Hippocampal formation (tissue), 2 donors: ENCODE results near the gene SLC37A3.
A peak's percentile ranks its signal among the peaks of the same experiment; 100 is the strongest.
"Not testable (repeated sequence)": the region's sequence is repeated elsewhere in the genome, so short reads cannot be mapped to it uniquely, and the experiment has no call there.

Source experiments
- DNase-seq, 2 donors: peaks; one replicate each; lab custom pipeline; 2025; lab: John Stamatoyannopoulos, UW

The SLC37A3 gene

DNA sequence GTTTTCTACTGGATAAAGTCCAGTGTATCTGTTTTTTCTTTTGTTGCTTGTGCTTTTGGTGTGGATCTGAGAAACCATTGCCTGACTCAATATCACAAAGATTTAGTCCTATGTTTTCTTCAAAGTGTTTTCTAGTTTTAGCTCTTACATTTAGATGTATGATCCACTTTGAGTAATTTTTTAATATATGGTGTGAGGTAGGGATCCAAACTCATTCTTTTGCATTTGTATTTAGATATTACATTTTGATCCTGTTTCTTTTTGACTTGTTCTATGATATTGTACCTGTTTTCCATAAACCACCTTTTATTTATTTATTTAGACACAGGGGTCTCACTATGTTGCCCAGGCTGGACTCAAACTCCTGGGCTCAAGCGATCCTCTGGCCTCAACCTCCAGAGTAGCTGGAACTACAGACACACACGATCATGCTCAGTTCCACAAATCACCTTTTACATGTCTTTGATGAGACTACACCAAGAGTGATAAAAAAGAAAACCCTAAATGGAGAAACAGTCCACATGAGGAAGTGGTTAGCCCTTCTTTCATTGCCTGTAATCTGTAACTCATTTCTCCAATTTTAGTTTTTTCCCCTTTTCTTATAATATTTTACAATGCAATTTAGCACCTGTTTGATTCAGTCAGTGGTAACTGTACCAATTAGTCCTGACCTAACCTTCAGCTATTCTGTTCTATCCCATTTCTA, 86.0 kb downstream of the SLC37A3 start:
- DNase-seq, result no peak

- not testable (repeated sequence) for DNase-seq
These were observed 87.2 kb downstream of the SLC37A3 start for GRCh38 chr7:140311128-140311527.

GRCh38 chr7:140310337-140311002, 87.9 kb downstream of the SLC37A3 start:
- no peak for DNase-seq

GRCh38 chr7:140308060-140308459, 90.3 kb downstream of the SLC37A3 start:
- DNase-seq, result no peak

DNA sequence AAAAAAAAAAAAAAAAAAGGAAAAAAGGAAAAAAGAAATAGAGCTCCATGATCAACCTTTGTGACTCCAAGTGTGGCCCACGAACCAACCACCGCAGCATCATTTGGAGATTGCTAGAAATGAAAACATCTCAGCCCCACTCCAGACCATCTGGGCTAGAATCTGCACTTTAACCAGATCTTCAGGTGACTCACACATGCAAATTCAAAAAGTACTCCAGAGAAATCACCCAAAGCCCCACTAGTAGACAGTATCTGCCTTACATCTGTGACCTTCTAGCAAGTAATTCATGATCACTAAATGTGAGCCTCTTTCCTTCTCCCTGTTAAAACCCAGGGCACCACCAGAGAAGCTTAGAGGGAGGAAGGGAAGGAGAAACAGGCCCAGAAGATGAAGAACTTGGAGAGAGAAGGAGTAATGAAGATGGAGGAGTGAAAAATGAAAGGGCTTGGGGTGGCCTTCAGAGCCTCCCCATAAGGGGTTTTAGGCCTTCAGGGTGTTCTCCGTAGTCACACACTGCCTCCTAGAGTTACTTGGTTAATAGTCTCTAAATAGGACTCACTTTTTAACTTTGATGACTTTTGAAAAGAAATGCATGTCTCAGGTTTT, 94.0 kb downstream of the SLC37A3 start:
- peak in 1 of 2 donors; percentile 3 for DNase-seq

DNA sequence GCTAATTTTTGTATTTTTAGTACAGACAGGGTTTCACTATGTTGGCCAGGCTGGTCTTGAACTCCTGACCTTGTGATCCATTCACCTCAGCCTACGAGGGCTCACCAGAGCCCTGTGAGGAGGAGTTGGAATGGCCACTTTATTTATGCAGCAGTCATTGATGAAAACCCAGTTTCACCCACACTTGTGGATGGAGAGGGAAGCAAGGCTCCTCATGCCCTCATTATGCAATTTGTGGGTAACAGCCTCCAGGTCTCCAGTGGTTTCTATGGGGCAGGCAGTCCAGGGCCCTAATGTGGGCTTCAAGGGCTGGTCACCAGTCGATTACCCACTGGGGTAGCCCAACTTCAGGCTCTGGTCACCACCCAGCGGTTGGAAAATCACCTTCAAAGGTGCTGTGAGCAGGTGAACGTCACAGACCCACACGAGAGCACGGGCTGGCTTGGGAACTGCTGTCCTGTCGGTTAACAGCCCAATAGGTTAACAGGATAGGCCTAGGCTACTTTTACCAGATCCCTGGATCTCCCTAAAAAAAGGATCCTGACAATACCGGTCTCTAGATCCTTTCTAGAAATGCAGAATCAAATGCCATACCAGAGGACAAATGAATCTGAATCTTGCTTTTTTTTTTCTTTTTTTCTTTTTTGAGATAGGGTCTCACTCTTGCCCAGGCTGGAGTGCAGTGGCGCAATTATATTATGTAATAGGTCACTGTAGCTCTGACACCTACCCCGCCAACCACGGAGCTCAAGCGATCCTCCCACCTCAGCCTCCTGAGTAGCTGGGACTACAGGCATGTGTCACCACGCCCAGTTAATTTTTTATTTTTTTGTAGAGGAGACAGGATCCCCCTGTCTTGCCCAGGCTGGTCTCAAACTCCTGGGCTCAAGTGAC, 97.8 kb downstream of the SLC37A3 start:
- DNase-seq, result no peak

GRCh38 chr7:140298213-140298612, 100.1 kb downstream of the SLC37A3 start:
- no peak for DNase-seq

DNA sequence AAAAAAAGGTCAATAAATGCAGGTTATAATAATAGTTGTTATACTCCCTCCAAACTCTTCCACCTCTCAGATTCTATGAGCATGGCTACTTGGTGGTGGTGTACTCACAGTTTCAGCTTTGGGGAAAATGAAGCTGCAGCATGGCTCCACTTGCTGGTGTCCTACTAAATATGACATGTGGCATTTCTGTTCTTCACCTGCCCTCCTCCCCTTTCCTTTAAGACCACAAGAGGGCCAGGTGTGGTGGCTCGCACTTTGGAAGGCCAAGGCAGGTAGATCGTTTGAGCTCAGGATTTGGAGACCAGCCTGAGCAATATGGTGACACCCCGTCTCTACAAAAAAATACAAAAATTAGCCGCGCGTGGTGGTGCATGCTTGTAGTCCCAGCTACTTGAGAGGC, 101.1 kb downstream of the SLC37A3 start:
- no peak for DNase-seq

- DNase-seq, result no peak
These were observed 103.0 kb downstream of the SLC37A3 start for GRCh38 chr7:140295224-140295738.

DNA sequence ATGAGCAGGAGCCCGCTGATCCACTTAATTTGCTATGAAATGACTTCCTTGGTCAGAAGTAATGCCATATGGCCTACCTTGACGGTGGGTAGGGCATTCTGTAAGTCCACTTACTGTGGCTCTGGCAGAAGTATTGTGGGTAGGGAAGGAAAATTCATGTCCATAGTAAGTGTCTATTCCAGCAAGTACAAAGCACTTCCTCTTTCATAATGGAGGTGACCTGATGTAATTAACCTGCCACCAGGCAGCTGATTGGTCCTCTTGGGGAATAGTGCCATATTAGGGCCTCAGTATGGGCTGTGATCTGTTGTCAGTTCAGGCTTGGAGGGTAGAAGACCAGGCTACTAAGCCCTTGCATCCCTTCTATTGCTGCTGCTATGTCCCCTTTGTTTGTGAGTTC, 103.9 kb downstream of the SLC37A3 start:
- no peak for DNase-seq

DNA sequence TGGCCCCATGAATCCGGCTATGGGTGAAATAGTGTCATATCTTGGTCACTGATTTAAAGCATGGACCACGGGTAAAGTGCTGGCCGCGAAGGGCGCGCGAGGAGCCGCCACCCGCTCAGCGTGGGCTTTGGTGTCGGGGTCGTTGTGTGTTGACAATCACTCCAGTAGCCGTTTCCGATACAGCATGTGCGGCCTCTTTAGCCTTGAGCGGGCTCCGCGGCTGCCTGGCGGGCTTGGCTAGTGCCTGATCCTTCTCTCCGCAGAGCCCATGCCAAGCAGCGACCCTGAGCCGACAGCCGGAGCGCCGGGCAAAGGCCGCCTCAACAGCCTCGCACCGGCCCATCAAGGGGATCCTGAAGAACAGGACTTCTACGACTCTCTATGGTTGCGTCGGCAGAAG, 105.9 kb downstream of the SLC37A3 start:
- no peak for DNase-seq

- no peak for DNase-seq
These were observed 108.5 kb downstream of the SLC37A3 start for GRCh38 chr7:140289804-140290203.

GRCh38 chr7:140287988-140288387, 110.3 kb downstream of the SLC37A3 start:
- no peak for DNase-seq

GRCh38 chr7:140285938-140286337, 112.4 kb downstream of the SLC37A3 start:
- DNase-seq, result no peak

DNA sequence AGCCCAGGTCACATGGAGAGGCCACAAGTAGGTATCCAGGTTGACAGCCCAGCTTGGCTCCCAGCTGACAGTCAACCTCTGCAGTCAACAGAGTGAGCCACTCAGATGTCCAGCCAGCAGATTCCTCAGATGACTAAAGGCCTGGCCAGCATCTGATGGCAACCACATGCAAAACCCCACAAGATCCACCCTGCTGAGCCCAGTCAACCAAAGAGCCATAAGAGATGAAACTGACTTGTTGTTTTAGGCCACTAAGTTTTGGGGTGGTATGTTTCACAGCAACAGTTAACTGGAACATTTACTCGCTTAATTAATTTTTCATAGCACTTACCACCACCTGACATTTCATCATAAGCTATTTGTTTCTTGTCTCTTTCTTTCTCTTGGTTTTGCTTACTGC, 114.3 kb downstream of the SLC37A3 start:
- DNase-seq, result no peak
